DMS153 (cell line): ENCODE measurements around the gene HP.
A peak's percentile ranks its signal among the peaks of the same experiment; 100 is the strongest.

Experiments used
- DNase-seq: peaks from one replicate; lab custom pipeline; 2025; lab: John Stamatoyannopoulos, UW

HP gene

DNA sequence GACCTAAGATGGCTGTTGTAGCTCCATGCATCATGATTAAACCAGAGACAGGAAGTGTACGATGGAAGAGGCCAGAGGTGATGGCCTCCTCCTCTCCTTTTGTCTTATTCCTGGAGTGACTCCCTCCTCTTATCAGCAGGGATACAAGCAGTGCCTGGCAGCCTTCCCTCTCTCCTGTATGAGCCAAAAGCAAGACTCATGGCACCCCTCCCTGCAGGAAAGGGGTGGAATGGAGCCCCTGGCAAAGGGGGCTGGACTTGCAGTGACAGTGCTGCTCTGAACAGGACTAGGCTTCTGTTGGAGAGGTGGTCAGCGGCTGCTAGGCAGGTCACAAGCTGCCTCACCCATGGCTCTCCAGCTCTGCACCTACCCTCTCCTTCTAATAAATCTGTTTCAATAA is 30.7 kb downstream of the HP start:
- DNase-seq, result no peak

DNA sequence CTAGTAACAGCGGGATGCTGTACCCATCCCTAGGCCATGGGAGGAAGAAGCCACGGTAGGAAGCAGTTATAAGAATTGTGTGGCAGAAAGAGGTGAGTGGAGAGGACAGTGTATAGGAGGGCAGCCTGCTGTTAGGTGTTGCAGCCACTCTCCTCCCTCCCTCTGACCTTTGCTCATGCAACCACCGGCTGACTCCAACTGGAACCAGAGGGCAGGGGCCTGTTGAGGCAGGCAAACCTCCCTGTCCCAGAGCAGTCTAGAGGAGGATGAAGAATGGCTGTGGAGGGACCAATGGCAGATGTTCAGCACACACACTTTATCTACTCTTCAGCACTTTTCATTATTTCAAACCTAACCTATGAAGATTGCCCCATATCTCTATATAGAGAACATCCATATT is 36.9 kb downstream of the HP start:
- DNase-seq, result no peak

DNA sequence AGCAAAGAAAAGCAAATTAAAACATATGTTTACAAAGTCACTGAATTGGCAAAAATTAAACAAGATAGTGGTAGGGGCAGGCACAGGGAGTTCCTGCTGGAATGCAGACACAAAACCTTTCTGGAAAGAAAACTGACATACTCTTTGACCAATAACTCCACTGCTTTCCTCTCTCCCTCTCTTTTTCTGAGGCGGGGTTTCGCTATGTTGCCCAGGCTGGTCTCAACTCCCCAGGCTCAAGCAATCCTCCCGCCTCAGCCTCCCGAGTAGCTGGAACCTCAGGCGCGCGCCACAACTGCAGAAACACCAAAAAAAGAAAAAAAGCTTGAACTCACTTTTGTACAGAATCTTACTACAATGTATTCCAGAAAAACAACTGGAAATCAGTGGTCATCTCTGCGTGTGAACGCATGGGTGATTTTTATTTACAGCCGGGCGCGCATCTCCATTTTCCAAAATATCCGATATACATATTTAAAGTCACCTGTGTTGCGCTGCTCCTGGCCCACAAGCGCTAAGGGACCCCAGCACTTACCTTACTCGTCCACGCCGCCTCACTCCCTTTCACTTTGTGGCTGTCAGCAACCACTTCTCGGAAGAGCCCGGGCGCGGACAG is 38.6 kb downstream of the HP start:
- no peak for DNase-seq

DNA sequence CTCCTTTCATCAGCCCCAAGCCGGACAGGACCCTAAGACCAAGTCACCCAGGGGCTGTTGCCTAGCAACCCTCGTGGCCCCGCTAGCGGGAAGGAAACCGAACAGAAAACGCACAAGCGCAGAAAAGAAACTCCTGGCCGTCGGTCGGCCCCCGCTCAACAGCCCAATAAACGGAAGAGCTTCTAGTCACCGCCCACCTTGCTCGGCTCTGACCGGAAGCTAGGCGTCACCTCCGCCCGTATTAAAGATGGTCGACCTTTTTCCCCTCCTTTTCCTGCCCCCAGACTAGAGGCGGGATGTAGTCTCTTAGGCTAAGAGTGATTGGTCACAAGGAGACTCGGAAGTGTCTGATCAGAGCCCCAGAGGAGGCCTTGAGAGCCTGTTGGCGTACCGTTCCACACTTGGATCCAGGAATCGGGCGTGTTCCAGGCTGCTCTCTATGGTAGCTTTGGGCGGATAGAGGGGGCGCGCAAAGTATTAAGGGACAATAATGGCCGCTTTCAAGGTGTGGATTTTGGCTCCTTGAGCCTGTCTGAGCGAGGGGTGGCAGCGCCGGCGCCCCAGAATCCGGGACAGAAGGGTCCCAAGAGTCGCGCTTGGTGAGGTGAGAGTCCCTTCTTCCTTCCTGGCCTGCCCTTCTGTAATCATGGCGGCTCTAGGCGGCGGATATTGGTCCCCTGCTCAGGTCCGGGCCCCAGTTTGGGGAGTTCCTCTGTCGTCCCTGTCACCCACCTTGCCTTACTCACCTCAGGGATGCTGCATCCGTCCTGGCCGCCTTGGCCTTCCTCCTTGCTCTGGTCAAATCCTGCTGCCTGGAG is 39.4 kb downstream of the HP start, which contains the start of the genes DHX38 and TXNL4B:
TSS of gene DHX38 (plus strand) at position 400 of the 818 bp plus-strand sequence. CDS start 2,311 bp downstream, outside the sequence.
TSS of gene TXNL4B (minus strand) at position 173 of the 818 bp plus-strand sequence. CDS start 2,871 bp downstream, outside the sequence.
- DNase-seq, result peak; percentile 98

DNA sequence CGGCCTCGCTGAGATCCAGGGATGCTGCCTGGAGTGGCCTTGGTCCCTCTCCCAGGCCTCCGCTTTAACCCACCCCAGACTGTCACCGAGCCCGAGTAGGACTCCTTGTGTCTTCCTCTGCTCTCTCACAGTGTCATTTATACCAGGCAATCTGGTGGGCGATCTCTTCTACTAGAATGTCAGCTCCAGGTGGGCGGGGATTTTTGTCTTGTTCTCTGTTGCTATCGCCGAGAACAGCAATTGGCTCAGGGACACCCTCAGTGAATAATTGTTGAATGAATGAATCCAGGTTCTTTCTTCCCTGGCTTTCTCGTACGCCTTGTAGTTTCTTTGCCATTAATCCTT is 39.9 kb downstream of the HP start:
- DNase-seq, result no peak

DNA sequence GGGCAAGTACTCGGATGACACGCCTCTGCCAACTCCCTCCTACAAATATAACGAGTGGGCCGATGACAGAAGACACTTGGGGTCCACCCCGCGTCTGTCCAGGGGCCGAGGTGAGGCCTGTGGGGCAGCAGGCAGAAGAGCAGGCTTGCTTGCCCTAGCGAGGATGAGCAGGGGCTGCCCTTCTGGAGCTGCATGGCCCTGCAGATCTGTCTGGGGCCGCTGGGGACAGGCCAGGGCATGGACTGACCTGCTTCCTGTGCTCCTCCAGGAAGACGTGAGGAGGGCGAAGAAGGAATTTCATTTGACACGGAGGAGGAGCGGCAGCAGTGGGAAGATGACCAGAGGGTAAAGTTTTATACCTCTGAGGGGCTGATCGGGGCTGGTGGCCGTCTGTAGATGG is 44.6 kb downstream of the HP start:
- no peak for DNase-seq

DNA sequence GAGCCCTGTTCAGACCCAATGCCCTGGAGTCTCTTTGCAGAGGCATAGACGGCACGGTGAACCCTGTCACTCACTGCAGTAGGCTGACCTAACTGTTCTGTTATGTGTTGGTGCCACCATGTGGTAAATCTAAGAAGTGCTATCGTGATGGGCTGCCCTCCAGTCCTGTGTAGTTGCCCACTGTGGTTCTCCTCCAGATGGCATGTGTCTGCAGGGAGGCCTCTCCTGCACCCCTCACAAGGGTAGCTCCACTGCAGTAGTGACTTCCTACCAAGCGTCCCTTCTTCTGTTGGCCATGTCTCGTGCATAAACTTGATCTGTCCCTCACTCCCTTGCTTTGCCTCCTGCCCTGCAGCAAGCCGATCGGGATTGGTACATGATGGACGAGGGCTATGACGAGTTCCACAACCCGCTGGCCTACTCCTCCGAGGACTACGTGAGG is 45.1 kb downstream of the HP start:
- no peak for DNase-seq

DNA sequence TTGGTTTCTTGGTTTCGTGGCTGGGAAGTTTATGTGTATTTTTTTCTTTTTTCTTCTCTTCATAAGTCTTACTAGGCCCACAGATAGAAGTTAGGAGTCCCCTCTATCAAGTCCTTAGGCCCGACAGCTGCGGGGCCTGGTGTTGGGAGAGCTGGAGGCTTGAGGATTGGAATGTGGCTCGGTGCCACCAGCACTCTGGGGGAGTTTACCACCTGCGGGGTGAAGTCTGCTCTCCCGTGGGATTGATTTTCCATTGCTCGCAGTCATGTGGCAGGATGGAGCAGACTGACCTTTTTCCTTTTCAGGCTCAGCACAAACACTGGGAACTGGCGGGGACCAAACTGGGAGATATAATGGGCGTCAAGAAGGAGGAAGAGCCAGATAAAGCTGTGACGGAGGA is 46.9 kb downstream of the HP start:
- DNase-seq, result no peak

DNA sequence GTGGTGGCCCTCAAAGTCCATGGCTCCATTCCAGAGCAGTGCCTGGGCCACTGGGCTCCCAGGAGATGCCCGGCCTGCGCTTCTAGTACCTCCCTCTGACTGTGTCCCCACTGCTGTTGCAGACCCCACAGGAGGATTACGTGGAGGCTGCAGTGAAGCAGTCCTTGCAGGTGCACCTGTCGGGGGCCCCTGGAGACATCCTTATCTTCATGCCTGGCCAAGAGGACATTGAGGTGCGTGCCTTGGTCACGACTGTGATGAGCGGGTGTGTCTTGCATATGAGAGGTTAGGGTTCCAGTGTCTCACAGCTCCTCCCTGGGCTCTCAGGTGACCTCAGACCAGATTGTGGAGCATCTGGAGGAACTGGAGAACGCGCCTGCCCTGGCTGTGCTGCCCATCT is 50.6 kb downstream of the HP start:
- DNase-seq, result no peak

DNA sequence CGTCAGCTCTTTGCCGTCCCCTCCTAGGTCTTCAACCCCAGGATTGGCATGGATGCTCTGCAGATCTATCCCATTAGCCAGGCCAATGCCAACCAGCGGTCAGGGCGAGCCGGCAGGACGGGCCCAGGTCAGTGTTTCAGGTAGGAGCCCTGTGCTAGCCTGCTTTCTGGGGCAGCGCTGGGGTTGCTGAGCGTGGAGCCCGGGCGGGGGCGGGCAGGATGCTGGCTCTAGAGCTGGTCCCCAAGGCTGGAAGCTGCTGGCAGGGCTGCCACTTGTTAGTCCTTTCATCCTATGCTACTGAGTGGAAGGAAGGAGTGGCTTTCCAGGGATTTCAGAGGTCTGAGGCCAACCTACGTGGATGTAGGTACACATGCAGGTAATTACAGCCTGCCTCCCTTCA is 51.7 kb downstream of the HP start:
- no peak for DNase-seq

DNA sequence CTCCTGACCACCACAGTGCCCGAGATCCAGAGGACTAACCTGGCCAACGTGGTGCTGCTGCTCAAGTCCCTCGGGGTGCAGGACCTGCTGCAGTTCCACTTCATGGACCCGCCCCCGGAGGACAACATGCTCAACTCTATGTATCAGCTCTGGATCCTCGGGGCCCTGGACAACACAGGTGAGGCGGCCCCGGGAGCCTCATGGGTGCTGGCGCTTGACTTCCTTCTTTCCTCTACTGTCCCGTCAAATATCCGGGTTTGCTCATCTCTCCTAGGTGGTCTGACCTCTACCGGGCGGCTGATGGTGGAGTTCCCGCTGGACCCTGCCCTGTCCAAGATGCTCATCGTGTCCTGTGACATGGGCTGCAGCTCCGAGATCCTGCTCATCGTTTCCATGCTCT is 53.1 kb downstream of the HP start:
- DNase-seq, result no peak

DNA sequence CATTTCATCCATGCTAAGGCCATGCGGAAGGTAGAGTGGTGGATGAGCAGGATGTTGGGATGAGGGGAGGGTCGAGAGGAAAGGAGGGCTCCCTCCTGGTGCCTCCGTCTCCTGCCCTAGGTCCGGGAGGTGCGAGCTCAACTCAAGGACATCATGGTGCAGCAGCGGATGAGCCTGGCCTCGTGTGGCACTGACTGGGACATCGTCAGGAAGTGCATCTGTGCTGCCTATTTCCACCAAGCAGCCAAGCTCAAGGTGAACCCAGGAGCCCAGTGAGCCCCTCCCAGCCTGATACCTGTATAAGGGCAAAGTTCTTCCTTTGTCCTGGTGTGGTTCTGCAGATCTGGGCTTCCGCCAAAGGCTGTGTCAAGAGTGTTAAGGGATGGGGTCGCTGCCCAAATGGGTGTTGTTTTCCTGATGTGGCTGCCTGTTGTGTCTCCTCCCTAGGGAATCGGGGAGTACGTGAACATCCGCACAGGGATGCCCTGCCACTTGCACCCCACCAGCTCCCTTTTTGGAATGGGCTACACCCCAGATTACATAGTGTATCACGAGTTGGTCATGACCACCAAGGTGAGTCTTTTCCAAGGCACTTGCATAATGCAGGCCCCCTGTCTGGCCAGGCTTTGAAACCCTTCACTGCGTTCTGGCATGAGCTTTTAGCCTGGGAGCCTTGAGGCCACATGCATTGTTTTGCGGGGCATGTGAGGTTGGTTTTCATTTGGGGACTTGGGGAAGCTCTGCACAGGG is 54.2 kb downstream of the HP start:
- DNase-seq, result no peak

DNA sequence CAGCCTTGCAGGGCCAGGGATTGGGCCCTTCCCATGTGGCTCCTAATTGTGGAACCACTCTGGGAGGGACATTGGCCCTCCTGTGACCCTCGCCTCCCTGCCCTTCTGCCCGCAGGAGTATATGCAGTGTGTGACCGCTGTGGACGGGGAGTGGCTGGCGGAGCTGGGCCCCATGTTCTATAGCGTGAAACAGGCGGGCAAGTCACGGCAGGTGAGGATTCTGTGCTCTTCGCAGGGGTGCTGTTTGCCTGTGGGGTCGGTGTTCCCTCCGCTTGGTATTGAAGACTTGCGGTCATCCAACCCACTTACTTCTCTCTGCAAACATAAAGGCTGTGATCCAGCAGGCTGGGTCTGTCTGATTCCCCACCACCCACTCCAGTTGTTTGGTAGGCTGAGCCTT is 55.0 kb downstream of the HP start:
- DNase-seq, result no peak

DNA sequence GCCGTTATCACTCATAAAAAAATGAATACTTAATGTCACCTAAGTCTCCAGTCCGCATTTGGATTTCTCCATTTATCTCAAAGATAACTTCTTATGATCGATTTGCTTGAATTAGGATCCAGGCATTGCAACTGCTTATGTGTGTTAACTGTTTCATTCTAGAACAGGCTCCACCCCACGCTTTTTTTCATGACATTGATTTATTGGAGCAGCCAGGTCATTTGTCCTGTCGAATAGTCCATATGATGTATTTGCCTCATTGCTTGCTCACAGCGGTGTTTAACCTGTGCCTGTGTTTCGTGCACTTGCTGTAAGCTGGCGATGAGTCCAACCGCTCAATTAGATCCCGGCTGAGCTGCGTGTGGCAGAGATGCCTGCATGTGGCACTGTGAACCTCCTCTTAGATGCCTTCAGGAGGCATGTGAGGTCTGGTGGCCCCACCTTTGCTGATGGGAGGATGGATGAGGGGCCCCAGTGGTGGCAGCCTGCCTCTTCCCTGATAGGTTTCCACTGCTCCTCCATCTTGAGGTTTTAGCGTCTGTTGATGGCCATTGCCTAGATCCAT is 55.7 kb downstream of the HP start:
- DNase-seq, result no peak
